ENCODE measurements around the gene TNFRSF12A. TPM values are rescaled to one million over a fixed set of nuclear protein-coding genes. Genes with fewer than 3 reads are reported as not detected.
"Not testable (repeated sequence)": the region's sequence is repeated elsewhere in the genome, so short reads cannot be mapped to it uniquely, and the experiment has no call there.

TNFRSF12A gene
- total RNA-seq, 4 donors from 2014 or later = 4.1 to 56.4 (median 39.8) TPM

GRCh38 chr16:3065742-3066439 lies 45.7 kb downstream of the TNFRSF12A start:
- peak in 1 of 3 donors; percentile 72 for DNase-seq
- Histone ChIP-seq H3K4me3 (peak overlapping the region; percentile 38 to 67 (median 58)), H3K36me3 (peaks cover 0 to 18% (median 0%) of the 10 kb centered on the region in 3 donors), H3K9me3 (no peaks in the 10 kb centered on the region), H3K27ac (peak overlapping the region; percentile 79 to 92 (median 85)), H3K27me3 (no peaks in the 10 kb centered on the region), H3K4me1 (peaks cover 0 to 28% (median 6%) of the 10 kb centered on the region in 4 donors)
- TF ChIP-seq POLR2A (IDR thresholded peaks at IDR 0.05) (no peak), CTCF (IDR thresholded peaks at IDR 0.05) (no peak)

GRCh38 chr16:3066440-3066748 lies 46.2 kb downstream of the TNFRSF12A start:
- Histone ChIP-seq H3K36me3 (peaks cover 0 to 18% (median 0%) of the 10 kb centered on the region in 3 donors), H3K4me3 (peak overlapping the region; percentile 38 to 67 (median 58)), H3K4me1 (peaks cover 0 to 28% (median 6%) of the 10 kb centered on the region in 4 donors), H3K27me3 (no peaks in the 10 kb centered on the region), H3K9me3 (no peaks in the 10 kb centered on the region), H3K27ac (peak overlapping the region; percentile 79 to 92 (median 85))
- no peak for TF ChIP-seq POLR2A (IDR thresholded peaks at IDR 0.05)
- no peak for TF ChIP-seq CTCF (IDR thresholded peaks at IDR 0.05)
- no peak for DNase-seq

- Histone ChIP-seq H3K27ac (peak overlapping the region in 1 of 4 donors; percentile 92), H3K9me3 (no peaks in the 10 kb centered on the region), H3K27me3 (no peaks in the 10 kb centered on the region), H3K4me3 (peak overlapping the region in 1 of 4 donors; percentile 66), H3K4me1 (peaks cover 2 to 27% (median 6%) of the 10 kb centered on the region in 4 donors), H3K36me3 (peaks cover 0 to 18% (median 0%) of the 10 kb centered on the region in 3 donors)
- no peak for DNase-seq
- TF ChIP-seq POLR2A (IDR thresholded peaks at IDR 0.05) = no peak
- TF ChIP-seq CTCF (IDR thresholded peaks at IDR 0.05) = no peak
Measured at GRCh38 chr16:3068487-3068886, 48.3 kb downstream of the TNFRSF12A start.

GRCh38 chr16:3069146-3069545 lies 49.0 kb downstream of the TNFRSF12A start:
- not testable (repeated sequence) for H3K4me3 ChIP-seq, H3K27me3 ChIP-seq, H3K27ac ChIP-seq, DNase-seq, H3K9me3 ChIP-seq
- Histone ChIP-seq H3K4me1 (peaks cover 5 to 20% (median 8%) of the 10 kb centered on the region in 4 donors), H3K36me3 (peaks cover 0 to 18% (median 0%) of the 10 kb centered on the region in 3 donors)

- peak in 1 of 3 donors; percentile 46 for DNase-seq
- Histone ChIP-seq H3K9me3 (no peaks in the 10 kb centered on the region), H3K36me3 (peaks cover 0 to 18% (median 0%) of the 10 kb centered on the region in 3 donors), H3K27ac (peak overlapping the region in 1 of 4 donors; percentile 11), H3K27me3 (no peaks in the 10 kb centered on the region), H3K4me1 (peaks cover 0 to 20% (median 14%) of the 10 kb centered on the region in 4 donors), H3K4me3 (no peak overlapping the region)
- no peak for TF ChIP-seq POLR2A (IDR thresholded peaks at IDR 0.05)
- no peak for TF ChIP-seq CTCF (IDR thresholded peaks at IDR 0.05)
Measured at GRCh38 chr16:3070608-3071111, 50.5 kb downstream of the TNFRSF12A start.

- Histone ChIP-seq H3K27ac (peak overlapping the region in 1 of 4 donors; percentile 81), H3K9me3 (no peaks in the 10 kb centered on the region), H3K36me3 (peaks cover 0 to 18% (median 0%) of the 10 kb centered on the region in 3 donors), H3K4me3 (no peak overlapping the region), H3K27me3 (no peaks in the 10 kb centered on the region), H3K4me1 (peaks cover 0 to 28% (median 19%) of the 10 kb centered on the region in 4 donors)
- peak in 1 of 3 donors; percentile 45 for DNase-seq
- TF ChIP-seq POLR2A (IDR thresholded peaks at IDR 0.05) (no peak), CTCF (IDR thresholded peaks at IDR 0.05) (no peak)
Measured at GRCh38 chr16:3071655-3072054, 51.5 kb downstream of the TNFRSF12A start.

Measured in Peyer's patch (tissue), 4 donors.